HCT116 (cell line): ENCODE data around the gene LPAR1.

Source experiments
- ELF1 ChIP-seq: IDR thresholded peaks from 2 replicates; pipeline ENCODE4 v1.6.1; 2012; ENCODE audit warnings: low read depth, borderline replicate concordance
- POLR2A ChIP-seq: IDR thresholded peaks from 2 replicates; pipeline ENCODE4 v1.7.0; 2011; ENCODE audit warnings: borderline replicate concordance; ENCODE audit not compliant: insufficient read depth, insufficient read length; ENCODE audit errors: extremely low read depth
- YY1 ChIP-seq: IDR thresholded peaks from 2 replicates; pipeline ENCODE4 v1.6.1; 2011; ENCODE audit warnings: low read length, low read depth, moderate library complexity, mild to moderate bottlenecking; ENCODE audit not compliant: insufficient replicate concordance; ENCODE audit errors: extremely low read depth

- no peak for TF ChIP-seq POLR2A
- no peak for TF ChIP-seq YY1
- TF ChIP-seq ELF1: no peak
These were observed 53.3 kb downstream of the LPAR1 start for GRCh38 chr9:110984890-110985437.
